GM12878 (cell line): ENCODE measurements around the gene MYO7B. TPM values are rescaled to one million over a fixed set of nuclear protein-coding genes. Genes with fewer than 3 reads are reported as not detected.

Experiments
- ATAC-seq: fragments of 200-7000 bp; cut with Tn5 transposase; 3 replicates; pipeline ENCODE4 v1.9.1; 2020; ENCODE audit warnings: mild to moderate bottlenecking, moderate library complexity
- BruUV-seq: library from RNA; stranded (reverse); fragments of 400-500 nt; replicated peaks from 2 replicates; lab custom pipeline; 2021; lab: Mats Ljungman, UMichigan
- CTCF ChIA-PET: fragments of 300-600 bp; sonication (Branson Sonifier 250); formaldehyde crosslinking; extraction: SDS; loops from one replicate; lab custom pipeline; 2021; ENCODE audit warnings: inconsistent platforms; lab: Yijun Ruan, JAX
- POLR2A ChIA-PET: fragments of 350-600 bp; formaldehyde crosslinking; extraction: SDS; loops from one replicate; lab custom pipeline; 2021; ENCODE audit warnings: inconsistent platforms; lab: Charles Lee
- RAD21 ChIA-PET: fragments of 300-600 bp; sonication (Branson Sonifier 250); formaldehyde crosslinking; loops from one replicate; lab custom pipeline; 2023; ENCODE audit warnings: antibody characterized with exemption; ENCODE audit not compliant: unreplicated experiment; lab: Charles Lee
- SMC1A ChIA-PET: fragments of 300-600 bp; sonication (Branson Sonifier 250); formaldehyde crosslinking; loops from one replicate; lab custom pipeline; 2023; ENCODE audit not compliant: unreplicated experiment, uncharacterized antibody; lab: Charles Lee
- DNase-seq: peaks from one replicate; pipeline ENCODE4 v3.0.0-alpha.2; 2011; ENCODE audit warnings: low read depth, low spot score
- FAIRE-seq: peaks from 3 replicates; lab custom pipeline; 2011; peaks lifted over from hg19 to GRCh38; lab: Jason Lieb, UNC
- H2AFZ ChIP-seq: 2 replicates; pipeline ENCODE4 v1.6.0; 2011; ENCODE audit warnings: low read depth, low read length, control low read depth; ENCODE audit not compliant: control insufficient read depth
- H3K27ac ChIP-seq: 2 replicates; pipeline ENCODE4 v1.5.1; 2011; ENCODE audit warnings: control low read depth; ENCODE audit not compliant: control insufficient read depth, insufficient read depth
- H3K27me3 ChIP-seq, 2 experiments: replicated peaks in 1 of 2; 2 replicates each; pipeline versions ENCODE4 v1.6.0 to v1.6.1; 2011; ENCODE audit warnings: low read length in 1 of 2; ENCODE audit not compliant: control insufficient read depth in 2 of 2, insufficient read depth in 2 of 2
- H3K36me3 ChIP-seq, 2 experiments: 2 replicates each; pipeline ENCODE4 v1.5.1; 2011; ENCODE audit warnings: low read length in 1 of 2; ENCODE audit not compliant: control insufficient read depth in 2 of 2, insufficient read depth in 2 of 2
- H3K4me1 ChIP-seq: 2 replicates; pipeline ENCODE4 v1.6.1; 2011; ENCODE audit warnings: mild to moderate bottlenecking, low read length, moderate library complexity, mixed read lengths; ENCODE audit not compliant: control insufficient read depth, insufficient read depth
- H3K4me2 ChIP-seq: 2 replicates; pipeline ENCODE4 v1.6.0; 2011; ENCODE audit warnings: control low read depth; ENCODE audit not compliant: control insufficient read depth, insufficient read depth
- H3K4me3 ChIP-seq: fragments of 200-600 bp; sonication (generic); 2 replicates; pipeline ENCODE4 v1.5.1; 2016
- H3K79me2 ChIP-seq: 2 replicates; pipeline ENCODE4 v1.6.0; 2011; ENCODE audit warnings: low read length; ENCODE audit not compliant: control insufficient read depth, insufficient read depth
- H3K9ac ChIP-seq: 2 replicates; pipeline ENCODE4 v1.8.0; 2011; ENCODE audit warnings: low read length, control low read depth, mixed read lengths; ENCODE audit not compliant: control insufficient read depth, insufficient read depth
- H3K9me3 ChIP-seq: replicated peaks from 3 replicates; pipeline ENCODE4 v1.5.1; 2011; ENCODE audit warnings: mild to moderate bottlenecking, low read length; ENCODE audit not compliant: control insufficient read depth, insufficient read depth
- H4K20me1 ChIP-seq: 2 replicates; pipeline ENCODE4 v1.6.0; 2011; ENCODE audit not compliant: control insufficient read depth, insufficient read depth
- BMI1 ChIP-seq: fragments of 450-650 bp; IDR thresholded peaks from 2 replicates; pipeline ENCODE4 v1.6.1; 2016; ENCODE audit warnings: mild to moderate bottlenecking, moderate library complexity, borderline replicate concordance
- CBFB ChIP-seq: IDR thresholded peaks from 2 replicates; pipeline ENCODE4 v1.6.1; 2016; ENCODE audit warnings: antibody characterized with exemption, low read depth
- EGR1 ChIP-seq, 2 experiments: IDR thresholded peaks; 1 replicate in 1 of 2; 2 replicates in 1 of 2; pipeline ENCODE4 v1.6.1; 2011 to 2012; ENCODE audit warnings: low read depth in 2 of 2, low read length in 2 of 2, borderline replicate concordance in 1 of 2, mild to moderate bottlenecking in 1 of 2, moderate library complexity in 1 of 2
- EZH2 ChIP-seq: IDR thresholded peaks from 2 replicates; pipeline ENCODE4 v1.6.1; 2012; ENCODE audit warnings: low read depth, mild to moderate bottlenecking, control low read depth, inconsistent platforms, low read length, borderline replicate concordance; ENCODE audit not compliant: control insufficient read depth
- HDGF ChIP-seq: fragments of 450-650 bp; IDR thresholded peaks from 2 replicates; pipeline ENCODE4 v1.6.1; 2016; ENCODE audit warnings: antibody characterized with exemption
- MTA2 ChIP-seq: fragments of 450-650 bp; IDR thresholded peaks from 2 replicates; pipeline ENCODE4 v1.6.1; 2016; ENCODE audit warnings: low read depth, mild to moderate bottlenecking, moderate library complexity
- MXI1 ChIP-seq: fragments of 150-350 bp; IDR thresholded peaks from 2 replicates; pipeline ENCODE4 v1.6.1; 2011; ENCODE audit warnings: low read depth, mild to moderate bottlenecking, inconsistent platforms, low read length, improper control_type of control experiment
- MYC ChIP-seq: IDR thresholded peaks from 2 replicates; pipeline ENCODE4 v1.6.1; 2011; ENCODE audit warnings: mild to moderate bottlenecking, low read length, moderate library complexity, inconsistent platforms; ENCODE audit not compliant: insufficient read depth, insufficient replicate concordance, insufficient read length, severe bottlenecking
- NBN ChIP-seq: fragments of 450-650 bp; IDR thresholded peaks from 2 replicates; pipeline ENCODE4 v1.6.1; 2016
- NRF1 ChIP-seq: conservative IDR thresholded peaks from 2 replicates; pipeline ENCODE4 v1.6.1; 2011; ENCODE audit warnings: mild to moderate bottlenecking, low read depth, low read length, improper control_type of control experiment
- RBBP5 ChIP-seq: fragments of 200-600 bp; sonication (generic); conservative IDR thresholded peaks from 2 replicates; pipeline ENCODE4 v1.6.1; 2016
- SUPT20H ChIP-seq: IDR thresholded peaks from 2 replicates; pipeline ENCODE4 v1.6.1; 2011; ENCODE audit warnings: low read depth, mild to moderate bottlenecking, low read length, moderate library complexity, borderline replicate concordance; ENCODE audit not compliant: control insufficient read depth
- WRNIP1 ChIP-seq: IDR thresholded peaks from 2 replicates; pipeline ENCODE4 v1.6.1; 2011; ENCODE audit warnings: low read depth, low read length, improper control_type of control experiment, borderline replicate concordance
- ZNF207 ChIP-seq: fragments of 450-650 bp; IDR thresholded peaks from 2 replicates; pipeline ENCODE4 v1.6.1; 2014; ENCODE audit warnings: antibody characterized with exemption, mild to moderate bottlenecking, borderline replicate concordance
- ZNF217 ChIP-seq: fragments of 450-650 bp; IDR thresholded peaks from 2 replicates; pipeline ENCODE4 v1.6.1; 2017; ENCODE audit warnings: antibody characterized with exemption, mild to moderate bottlenecking
- WGBS: methylation state at CpG from one replicate; pipeline ENCODE4 v1.1.6; 2016; ENCODE audit warnings: low lambda C conversion rate; ENCODE audit not compliant: insufficient replicate concordance, insufficient coverage; ENCODE audit errors: missing lambda C conversion rate; 5-methylcytosine and 5-hydroxymethylcytosine counted together
- in situ Hi-C: fragments of 300-500 bp; cut with MboI; formaldehyde crosslinking; loops from 9 replicates; pipeline ENCODE4 v1.14.3; 2018; ENCODE audit warnings: mixed read lengths
- intact Hi-C: fragments of 100-400 bp; cut with micrococcal nuclease; formaldehyde crosslinking; loops from one replicate; pipeline ENCODE4 v1.14.2; 2022; ENCODE audit not compliant: unreplicated experiment
- polyA plus RNA-seq, 11 experiments: library from polyadenylated mRNA; depleted of rRNA in 4 of 11; unstranded in 6 of 11; stranded (reverse) in 5 of 11; fragments of >200 nt; fragmentation: Nextera tagmentation in 4 of 11; fragmentation: Illumina TruSeq in 1 of 11; extraction: Ambion mirVana in 4 of 11; extraction: Trizol in 1 of 11; gene quantifications; 1 replicate in 1 of 11; 2 replicates in 10 of 11; pipeline versions ENCODE4 v1.2.1 to v1.2.3, GENCODE V29; 2011 to 2016; ENCODE audit warnings: inconsistent platforms in 2 of 11, missing spikeins in 2 of 11, low read depth in 1 of 11
- total RNA-seq, 4 experiments: library from RNA; depleted of rRNA in 3 of 4; stranded (reverse); fragments of >200 nt in 3 of 4; fragmentation: Illumina TruSeq in 1 of 4; extraction: Trizol in 1 of 4; gene quantifications; 2 replicates each; pipeline versions ENCODE4 v1.2.1 to v1.2.3, GENCODE V29; 2013 to 2021
- TF ChIP-seq, protein P1 (sequence below): fragments of 450-650 bp; IDR thresholded peaks from 2 replicates; pipeline ENCODE4 v1.6.1; 2017; ENCODE audit warnings: mild to moderate bottlenecking
- TF ChIP-seq, protein P2 (sequence below): fragments of 450-650 bp; IDR thresholded peaks from 2 replicates; pipeline ENCODE4 v1.6.1; 2017; ENCODE audit warnings: mild to moderate bottlenecking, low read depth, inconsistent platforms; ENCODE audit not compliant: poor library complexity, severe bottlenecking
- TF ChIP-seq, protein P3 (sequence below): IDR thresholded peaks from 2 replicates; pipeline ENCODE4 v1.6.1; 2011; ENCODE audit warnings: mild to moderate bottlenecking, low read depth, low read length, moderate library complexity; ENCODE audit not compliant: insufficient replicate concordance

The MYO7B gene
- total and polyA plus RNA-seq, 10 of the 15 experiments (the other 5 are each of a cell fraction or from before 2014, with no cell fraction given), result 0.08 to 4.8 (median 1.2) TPM

DNA sequence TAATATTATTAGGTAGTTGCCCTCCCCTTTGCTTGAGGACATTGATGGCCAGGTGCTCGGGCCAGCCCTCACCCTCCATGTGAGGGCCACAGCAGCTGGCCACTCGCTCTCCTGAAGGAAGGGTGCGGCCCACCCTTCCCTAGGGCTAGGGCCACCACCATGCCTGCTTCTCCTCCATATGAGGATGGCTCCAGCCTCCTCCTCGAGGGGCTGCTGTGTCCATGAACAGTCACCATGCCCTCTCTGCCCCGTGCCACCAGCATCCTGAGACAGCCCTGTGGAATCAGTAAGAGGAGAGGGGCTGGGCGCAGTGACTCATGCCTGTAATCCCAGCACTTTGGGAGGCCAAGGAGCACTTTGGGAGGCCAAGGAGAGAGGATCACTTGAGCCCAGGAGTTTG lies 112.8 kb downstream of the MYO7B start:
- TF ChIP-seq EGR1 (IDR thresholded peaks at IDR 0.05; ENCODE audit: borderline replicate concordance in 1 of 2, low read depth in 2 of 2, low read length in 2 of 2) (no peak), NBN (no peak), ZNF207 (no peak), HDGF (no peak), EZH2 (no peak), ZNF217 (no peak), CBFB (no peak), MYC (no peak), SUPT20H (no peak), MTA2 (no peak), NRF1 (no peak), RBBP5 (no peak), WRNIP1 (no peak), BMI1 (no peak), MXI1 (no peak)
- TF ChIP-seq, protein P1, sequence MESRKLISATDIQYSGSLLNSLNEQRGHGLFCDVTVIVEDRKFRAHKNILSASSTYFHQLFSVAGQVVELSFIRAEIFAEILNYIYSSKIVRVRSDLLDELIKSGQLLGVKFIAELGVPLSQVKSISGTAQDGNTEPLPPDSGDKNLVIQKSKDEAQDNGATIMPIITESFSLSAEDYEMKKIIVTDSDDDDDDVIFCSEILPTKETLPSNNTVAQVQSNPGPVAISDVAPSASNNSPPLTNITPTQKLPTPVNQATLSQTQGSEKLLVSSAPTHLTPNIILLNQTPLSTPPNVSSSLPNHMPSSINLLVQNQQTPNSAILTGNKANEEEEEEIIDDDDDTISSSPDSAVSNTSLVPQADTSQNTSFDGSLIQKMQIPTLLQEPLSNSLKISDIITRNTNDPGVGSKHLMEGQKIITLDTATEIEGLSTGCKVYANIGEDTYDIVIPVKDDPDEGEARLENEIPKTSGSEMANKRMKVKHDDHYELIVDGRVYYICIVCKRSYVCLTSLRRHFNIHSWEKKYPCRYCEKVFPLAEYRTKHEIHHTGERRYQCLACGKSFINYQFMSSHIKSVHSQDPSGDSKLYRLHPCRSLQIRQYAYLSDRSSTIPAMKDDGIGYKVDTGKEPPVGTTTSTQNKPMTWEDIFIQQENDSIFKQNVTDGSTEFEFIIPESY, result no peak
- TF ChIP-seq, protein P2, sequence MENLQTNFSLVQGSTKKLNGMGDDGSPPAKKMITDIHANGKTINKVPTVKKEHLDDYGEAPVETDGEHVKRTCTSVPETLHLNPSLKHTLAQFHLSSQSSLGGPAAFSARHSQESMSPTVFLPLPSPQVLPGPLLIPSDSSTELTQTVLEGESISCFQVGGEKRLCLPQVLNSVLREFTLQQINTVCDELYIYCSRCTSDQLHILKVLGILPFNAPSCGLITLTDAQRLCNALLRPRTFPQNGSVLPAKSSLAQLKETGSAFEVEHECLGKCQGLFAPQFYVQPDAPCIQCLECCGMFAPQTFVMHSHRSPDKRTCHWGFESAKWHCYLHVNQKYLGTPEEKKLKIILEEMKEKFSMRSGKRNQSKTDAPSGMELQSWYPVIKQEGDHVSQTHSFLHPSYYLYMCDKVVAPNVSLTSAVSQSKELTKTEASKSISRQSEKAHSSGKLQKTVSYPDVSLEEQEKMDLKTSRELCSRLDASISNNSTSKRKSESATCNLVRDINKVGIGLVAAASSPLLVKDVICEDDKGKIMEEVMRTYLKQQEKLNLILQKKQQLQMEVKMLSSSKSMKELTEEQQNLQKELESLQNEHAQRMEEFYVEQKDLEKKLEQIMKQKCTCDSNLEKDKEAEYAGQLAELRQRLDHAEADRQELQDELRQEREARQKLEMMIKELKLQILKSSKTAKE, result no peak
- TF ChIP-seq, protein P3, sequence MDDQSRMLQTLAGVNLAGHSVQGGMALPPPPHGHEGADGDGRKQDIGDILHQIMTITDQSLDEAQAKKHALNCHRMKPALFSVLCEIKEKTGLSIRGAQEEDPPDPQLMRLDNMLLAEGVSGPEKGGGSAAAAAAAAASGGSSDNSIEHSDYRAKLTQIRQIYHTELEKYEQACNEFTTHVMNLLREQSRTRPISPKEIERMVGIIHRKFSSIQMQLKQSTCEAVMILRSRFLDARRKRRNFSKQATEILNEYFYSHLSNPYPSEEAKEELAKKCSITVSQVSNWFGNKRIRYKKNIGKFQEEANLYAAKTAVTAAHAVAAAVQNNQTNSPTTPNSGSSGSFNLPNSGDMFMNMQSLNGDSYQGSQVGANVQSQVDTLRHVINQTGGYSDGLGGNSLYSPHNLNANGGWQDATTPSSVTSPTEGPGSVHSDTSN, result no peak
- H4K20me1 ChIP-seq, result no peaks in the 10 kb centered on the region
- 48% methylated on average over 6 of the region's 6 CpGs for WGBS
- no peak overlapping the region for H3K4me3 ChIP-seq
- RAD21 ChIA-PET, result no interaction called here
- H3K4me1 ChIP-seq, result no peaks in the 10 kb centered on the region
- intact Hi-C loops, result loop anchor here (5.0 kb wide), 1 partner anchor 121 kb away; the partner anchor contains the start of gene IWS1
- ATAC-seq (no peak), FAIRE-seq (no peak), DNase-seq (no peak)
- SMC1A ChIA-PET, result no interaction called here
- POLR2A ChIA-PET, result no interaction called here
- no peak overlapping the region for H2AFZ ChIP-seq
- H3K79me2 ChIP-seq, result no peaks in the 10 kb centered on the region
- CTCF ChIA-PET, result interaction anchor here (0.6 to 8.3 kb wide), 2 partner anchors 8 to 56 kb away, joined by 3 to 90 read pairs; no protein-coding TSS in a partner anchor
- H3K9me3 ChIP-seq, result no peaks in the 10 kb centered on the region
- H3K27ac ChIP-seq, result no peak overlapping the region
- H3K36me3 ChIP-seq, result no peaks in the 10 kb centered on the region
- no peak overlapping the region for H3K4me2 ChIP-seq
- no peak overlapping the region for H3K9ac ChIP-seq
- in situ Hi-C loops, result loop anchor here (5.0 kb wide), 1 partner anchor 451 kb away; no protein-coding TSS in a partner anchor
- no peaks in the 10 kb centered on the region for H3K27me3 ChIP-seq
- no TSS peak for BruUV-seq
